ENCODE measurements around the gene DSTN. TPM values are rescaled to one million over a fixed set of nuclear protein-coding genes. Genes with fewer than 3 reads are reported as not detected.

DSTN gene
- total RNA-seq, 2 experiments from 2014 or later: 56.7 to 57.5 TPM

GRCh38 chr20:17584689-17585088 is 14.8 kb downstream of the DSTN start:
- H3K9me3 Mint-ChIP-seq: no peaks in the 10 kb centered on the region
- H3K36me3 Mint-ChIP-seq: peaks cover 3% of the 10 kb centered on the region
- no peak overlapping the region for H3K27ac Mint-ChIP-seq
- H3K4me3 Mint-ChIP-seq: no peak overlapping the region
- H3K4me1 Mint-ChIP-seq: peaks cover 19% of the 10 kb centered on the region
- no peaks in the 10 kb centered on the region for H3K27me3 Mint-ChIP-seq
- no peak for DNase-seq

GRCh38 chr20:17586250-17586649 is 16.4 kb downstream of the DSTN start:
- Mint-ChIP-seq H3K27me3 (no peaks in the 10 kb centered on the region), H3K36me3 (no peaks in the 10 kb centered on the region), H3K4me1 (peaks cover 14% of the 10 kb centered on the region), H3K27ac (no peak overlapping the region), H3K4me3 (no peak overlapping the region), H3K9me3 (no peaks in the 10 kb centered on the region)
- DNase-seq: no peak

DNA sequence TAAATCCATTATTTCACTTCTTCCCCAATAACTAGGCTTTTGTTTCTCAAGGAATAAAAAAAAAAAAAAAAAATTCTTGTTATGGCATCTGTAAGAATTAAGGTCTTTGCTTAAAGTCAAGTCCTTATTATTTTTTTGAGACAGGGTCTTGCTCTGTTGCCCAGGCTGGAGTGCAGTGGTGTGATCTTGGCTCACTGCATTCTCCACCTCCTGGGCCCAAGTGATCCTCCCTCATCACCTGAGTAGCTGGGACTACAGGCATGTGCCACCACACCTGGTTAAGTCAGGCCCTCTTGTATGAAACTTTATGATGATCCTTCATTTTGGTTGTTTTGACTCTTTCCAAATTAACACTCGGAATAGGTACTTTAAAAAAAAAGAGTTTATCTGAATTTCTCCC is 17.3 kb downstream of the DSTN start:
- Mint-ChIP-seq H3K27ac (no peak overlapping the region), H3K4me1 (peaks cover 16% of the 10 kb centered on the region), H3K4me3 (no peak overlapping the region), H3K36me3 (no peaks in the 10 kb centered on the region), H3K27me3 (no peaks in the 10 kb centered on the region), H3K9me3 (no peaks in the 10 kb centered on the region)
- DNase-seq: no peak

- Mint-ChIP-seq H3K9me3 (no peaks in the 10 kb centered on the region), H3K27me3 (no peaks in the 10 kb centered on the region), H3K36me3 (no peaks in the 10 kb centered on the region), H3K4me1 (peaks cover 12% of the 10 kb centered on the region), H3K27ac (no peak overlapping the region), H3K4me3 (no peak overlapping the region)
- no peak for DNase-seq
These were observed 17.9 kb downstream of the DSTN start for GRCh38 chr20:17587824-17588223.

DNA sequence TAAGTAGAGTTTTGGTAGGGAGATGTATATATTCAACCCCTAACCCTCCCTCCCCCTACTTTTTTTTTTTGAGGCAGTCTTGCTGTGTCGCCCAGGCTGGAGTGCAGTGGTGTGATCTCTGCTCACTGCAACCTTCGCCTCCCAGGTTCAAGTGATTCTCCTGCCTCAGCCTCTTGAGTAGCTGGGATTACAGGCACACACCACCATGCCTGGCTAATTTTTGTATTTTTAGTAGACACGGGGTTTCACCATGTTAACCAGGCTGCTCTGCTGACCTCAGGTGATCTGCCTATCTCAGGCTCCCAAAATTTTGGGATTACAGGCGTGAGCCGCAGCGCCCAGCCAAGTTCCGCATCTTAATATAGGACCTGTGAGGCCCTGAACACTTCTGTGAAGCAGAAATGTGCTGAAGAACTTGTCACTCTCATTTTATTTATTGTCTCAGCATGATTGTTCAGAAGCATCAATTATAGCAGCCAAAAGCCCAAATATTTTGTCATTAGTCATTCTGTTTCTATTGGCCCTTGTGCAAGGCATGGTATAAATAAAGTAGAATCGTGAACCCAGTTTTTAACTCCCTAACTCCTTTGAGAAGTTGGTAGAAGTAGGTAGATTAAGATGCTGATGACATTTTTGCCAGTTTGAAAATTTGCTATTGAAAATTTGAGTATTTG is 19.4 kb downstream of the DSTN start:
- H3K4me3 Mint-ChIP-seq: no peak overlapping the region
- no peaks in the 10 kb centered on the region for H3K27me3 Mint-ChIP-seq
- H3K4me1 Mint-ChIP-seq: peaks cover 9% of the 10 kb centered on the region
- peaks cover 1% of the 10 kb centered on the region for H3K36me3 Mint-ChIP-seq
- H3K9me3 Mint-ChIP-seq: no peaks in the 10 kb centered on the region
- no peak for DNase-seq
- H3K27ac Mint-ChIP-seq: no peak overlapping the region

DNA sequence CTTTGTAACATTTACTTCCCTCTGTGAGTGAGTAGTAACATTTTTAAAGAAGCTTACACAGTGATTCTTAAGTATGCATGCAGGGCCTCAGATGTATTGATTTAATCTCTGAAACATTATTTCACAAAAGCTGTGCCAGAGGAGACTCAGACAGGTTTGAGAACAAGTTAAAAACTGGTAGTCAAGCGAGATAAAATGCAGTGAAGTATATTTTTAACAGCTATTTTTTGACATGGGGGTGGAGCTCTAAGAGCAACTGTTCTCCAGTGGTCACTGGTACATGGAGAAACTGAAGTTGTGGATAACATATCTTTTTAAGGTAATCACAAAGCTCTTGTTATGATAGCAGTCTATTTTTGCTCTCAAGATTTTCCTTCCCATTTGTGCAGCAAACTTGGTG is 20.4 kb downstream of the DSTN start:
- Mint-ChIP-seq H3K4me1 (peaks cover 7% of the 10 kb centered on the region), H3K36me3 (peaks cover 3% of the 10 kb centered on the region), H3K27me3 (no peaks in the 10 kb centered on the region), H3K27ac (no peak overlapping the region), H3K9me3 (no peaks in the 10 kb centered on the region), H3K4me3 (no peak overlapping the region)
- DNase-seq: no peak

GRCh38 chr20:17593902-17594301 is 24.0 kb downstream of the DSTN start:
- Mint-ChIP-seq H3K4me1 (peaks cover 11% of the 10 kb centered on the region), H3K36me3 (peaks cover 19% of the 10 kb centered on the region), H3K27ac (no peak overlapping the region), H3K27me3 (no peaks in the 10 kb centered on the region), H3K9me3 (no peaks in the 10 kb centered on the region), H3K4me3 (no peak overlapping the region)
- DNase-seq: no peak

DNA sequence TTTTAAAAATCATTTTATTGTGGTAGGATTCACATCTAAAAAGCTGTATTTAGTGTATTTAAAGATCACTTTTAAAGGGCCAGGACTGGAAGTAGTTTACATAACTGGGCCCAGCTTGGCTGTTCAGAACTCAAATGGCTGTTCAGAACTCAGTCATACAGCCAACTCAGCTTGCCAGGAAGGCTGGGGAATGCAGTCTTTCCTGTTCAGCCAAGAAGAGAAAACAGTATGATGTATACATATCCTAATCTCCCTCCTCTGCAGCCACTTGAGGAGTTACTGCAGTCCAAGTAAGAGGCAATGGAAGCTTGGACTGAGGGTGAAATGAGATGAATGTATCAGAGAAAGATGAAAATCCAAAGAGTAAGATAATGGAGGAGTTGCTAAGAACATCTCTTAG is 24.6 kb downstream of the DSTN start:
- Mint-ChIP-seq H3K27me3 (no peaks in the 10 kb centered on the region), H3K4me1 (peaks cover 11% of the 10 kb centered on the region), H3K9me3 (no peaks in the 10 kb centered on the region), H3K4me3 (no peak overlapping the region), H3K36me3 (peaks cover 19% of the 10 kb centered on the region), H3K27ac (no peak overlapping the region)
- no peak for DNase-seq

DNA sequence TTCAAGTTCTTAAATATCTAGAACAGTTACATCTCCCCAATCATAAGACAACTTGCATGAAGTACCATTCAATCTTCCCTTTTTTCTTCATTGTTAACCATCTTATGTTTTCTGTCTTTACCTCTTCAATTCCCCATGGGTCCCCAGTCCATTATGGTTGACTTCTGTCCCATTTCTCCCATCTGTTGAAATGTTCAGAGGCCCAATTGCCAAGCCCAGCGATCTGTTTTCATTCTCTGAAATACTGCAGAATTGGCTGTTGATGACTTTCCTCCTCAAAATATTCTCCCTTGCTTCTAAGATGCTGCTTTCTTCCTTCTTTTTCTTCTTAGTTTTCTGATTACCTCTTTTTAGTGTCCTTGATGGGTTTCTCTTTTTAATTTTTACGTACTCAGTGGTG is 26.0 kb downstream of the DSTN start:
- H3K27ac Mint-ChIP-seq: no peak overlapping the region
- peaks cover 11% of the 10 kb centered on the region for H3K4me1 Mint-ChIP-seq
- H3K27me3 Mint-ChIP-seq: no peaks in the 10 kb centered on the region
- DNase-seq: no peak
- no peaks in the 10 kb centered on the region for H3K9me3 Mint-ChIP-seq
- no peak overlapping the region for H3K4me3 Mint-ChIP-seq
- peaks cover 21% of the 10 kb centered on the region for H3K36me3 Mint-ChIP-seq

DNA sequence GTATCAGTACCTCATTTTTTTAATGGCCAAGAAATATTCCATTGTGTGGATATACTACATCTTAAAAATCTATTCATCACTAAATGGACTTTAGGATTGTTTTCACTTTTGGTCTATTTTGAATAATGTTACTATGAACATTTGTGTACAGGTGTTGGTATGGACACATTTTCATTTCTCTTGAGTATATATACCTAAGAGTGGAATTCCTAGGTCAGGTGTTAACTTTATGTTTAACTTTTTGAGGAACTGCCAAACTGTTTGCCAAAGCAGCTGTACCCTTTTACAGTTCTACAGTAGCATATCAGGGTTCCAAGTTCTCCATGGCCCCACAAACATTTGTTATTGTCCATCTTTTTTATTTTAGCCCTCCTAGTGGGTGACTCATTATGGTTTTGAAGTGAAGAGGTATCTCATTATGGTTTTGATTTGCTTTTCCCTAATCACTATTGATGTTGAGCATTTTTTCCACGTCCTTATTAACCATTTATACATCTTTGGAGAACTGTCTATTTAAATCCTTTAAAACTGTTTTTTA is 28.2 kb downstream of the DSTN start:
- peaks cover 22% of the 10 kb centered on the region for H3K36me3 Mint-ChIP-seq
- no peak overlapping the region for H3K4me3 Mint-ChIP-seq
- no peaks in the 10 kb centered on the region for H3K9me3 Mint-ChIP-seq
- no peak overlapping the region for H3K27ac Mint-ChIP-seq
- peaks cover 10% of the 10 kb centered on the region for H3K4me1 Mint-ChIP-seq
- H3K27me3 Mint-ChIP-seq: no peaks in the 10 kb centered on the region
- no peak for DNase-seq

GRCh38 chr20:17601957-17602356 is 32.1 kb downstream of the DSTN start:
- Mint-ChIP-seq H3K4me1 (peaks cover 4% of the 10 kb centered on the region), H3K27ac (no peak overlapping the region), H3K36me3 (peaks cover 11% of the 10 kb centered on the region), H3K27me3 (no peaks in the 10 kb centered on the region), H3K4me3 (no peak overlapping the region), H3K9me3 (no peaks in the 10 kb centered on the region)
- DNase-seq: no peak

- Mint-ChIP-seq H3K4me1 (no peaks in the 10 kb centered on the region), H3K36me3 (peaks cover 8% of the 10 kb centered on the region)
These were observed 32.6 kb downstream of the DSTN start for GRCh38 chr20:17602493-17602892.

DNA sequence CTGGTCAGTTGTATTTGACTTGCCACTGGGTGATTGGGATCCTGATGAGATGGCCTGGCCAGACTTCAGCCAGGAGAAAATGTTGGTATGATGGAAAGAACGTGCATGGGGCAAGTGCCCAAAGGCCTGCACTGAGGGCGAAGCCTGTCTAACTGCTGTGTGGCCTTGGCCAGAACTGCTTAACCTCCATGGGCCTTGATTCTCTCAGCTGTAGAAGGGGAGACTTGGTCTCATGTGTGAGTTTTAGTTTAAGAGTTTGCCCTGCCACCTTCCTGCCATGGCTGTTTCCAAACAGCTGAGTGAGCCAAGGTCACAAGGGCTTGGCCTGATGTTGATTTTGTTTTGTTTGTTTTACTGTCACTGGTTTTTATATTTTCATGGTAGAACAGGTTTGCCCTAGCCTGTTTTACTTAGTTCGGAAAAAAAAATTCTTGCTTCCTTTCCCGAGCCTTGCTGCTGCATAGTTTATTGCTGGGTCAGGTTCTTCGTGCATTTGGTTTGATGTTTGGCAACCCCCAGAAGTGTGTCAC is 35.3 kb downstream of the DSTN start:
- Mint-ChIP-seq H3K9me3 (no peaks in the 10 kb centered on the region), H3K27me3 (no peaks in the 10 kb centered on the region), H3K4me3 (no peak overlapping the region), H3K36me3 (peaks cover 6% of the 10 kb centered on the region), H3K4me1 (peaks cover 10% of the 10 kb centered on the region), H3K27ac (no peak overlapping the region)
- no peak for DNase-seq

More at GRCh38 chr20:17602493-17602892, 32.6 kb downstream of the DSTN start:
- Mint-ChIP-seq H3K27ac (no peak overlapping the region), H3K9me3 (no peaks in the 10 kb centered on the region), H3K4me3 (no peak overlapping the region), H3K27me3 (no peaks in the 10 kb centered on the region)
- no peak for DNase-seq

DNA sequence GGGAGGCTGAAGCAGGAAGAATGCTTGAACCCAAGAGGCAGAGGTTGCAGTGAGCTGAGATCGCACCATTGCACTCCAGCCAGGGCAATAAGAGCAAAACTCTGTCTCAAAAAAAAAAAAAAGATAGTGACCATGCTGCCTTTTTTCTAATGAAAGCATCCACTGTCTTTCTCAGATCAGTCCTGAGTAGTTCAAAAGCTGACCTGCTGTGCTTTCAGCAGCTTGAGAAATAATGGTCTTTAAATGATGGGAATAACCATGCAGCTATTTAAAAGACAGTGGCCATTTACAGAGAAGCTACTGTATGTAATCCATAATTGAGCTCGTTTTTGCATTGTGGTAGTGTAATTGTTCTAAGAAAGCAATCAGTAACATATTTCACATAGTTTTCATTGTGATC is 36.1 kb downstream of the DSTN start:
- H3K27ac Mint-ChIP-seq: no peak overlapping the region
- no peak for DNase-seq
- H3K4me1 Mint-ChIP-seq: peaks cover 17% of the 10 kb centered on the region
- no peak overlapping the region for H3K4me3 Mint-ChIP-seq
- no peaks in the 10 kb centered on the region for H3K9me3 Mint-ChIP-seq
- peaks cover 4% of the 10 kb centered on the region for H3K36me3 Mint-ChIP-seq
- no peaks in the 10 kb centered on the region for H3K27me3 Mint-ChIP-seq

DNA sequence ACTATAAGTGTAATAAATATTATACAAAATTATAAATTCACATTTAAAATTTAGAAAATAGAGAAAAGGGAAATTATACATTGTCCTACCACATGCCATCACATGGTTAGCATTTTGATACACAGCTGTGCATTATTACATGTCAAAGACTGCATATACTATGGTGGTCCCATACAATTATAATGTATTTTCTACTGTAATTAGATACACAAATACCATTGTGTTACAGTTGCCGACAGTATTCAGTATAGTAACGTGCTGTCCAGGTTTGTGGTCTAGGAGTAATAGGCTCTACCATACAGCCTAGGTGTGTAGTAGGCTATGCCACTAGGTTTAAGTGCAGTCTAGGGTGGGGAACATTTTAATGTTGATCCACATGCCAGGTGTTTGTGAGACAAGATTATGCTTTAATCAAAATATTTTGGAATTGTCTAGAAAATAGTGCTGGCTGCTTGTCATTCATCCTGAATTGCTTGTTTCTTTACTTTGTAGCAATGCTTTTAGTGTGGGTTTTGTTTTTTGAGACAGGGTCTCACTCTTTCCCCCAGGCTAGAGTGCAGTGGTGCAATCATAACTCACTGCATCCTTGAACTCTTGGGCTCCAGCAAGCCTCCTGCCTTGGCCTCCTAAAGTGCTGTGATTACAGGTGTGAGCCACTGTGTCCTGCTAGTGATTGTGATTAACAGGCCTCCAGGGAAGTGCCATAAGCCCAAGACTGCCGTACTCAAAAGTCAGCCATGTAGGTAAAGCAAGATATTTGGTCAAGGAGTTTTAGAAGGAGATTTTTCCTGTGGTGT is 39.0 kb downstream of the DSTN start:
- Mint-ChIP-seq H3K4me3 (no peak overlapping the region), H3K36me3 (peaks cover 4% of the 10 kb centered on the region), H3K27ac (peak overlapping the region; percentile 16), H3K27me3 (no peaks in the 10 kb centered on the region), H3K9me3 (no peaks in the 10 kb centered on the region), H3K4me1 (peaks cover 29% of the 10 kb centered on the region)
- no peak for DNase-seq
